NOMO-1 treated with dmso at 0.1 percent for 144 hours (cell line): ENCODE results near the gene GTPBP10.
"Not testable (repeated sequence)": the region's sequence is repeated elsewhere in the genome, so short reads cannot be mapped to it uniquely, and the experiment has no call there.

Experiments used
- DNase-seq: peaks from one replicate; lab custom pipeline; 2025; ENCODE audit not compliant: unreplicated experiment; lab: John Stamatoyannopoulos, UW

GTPBP10 gene

GRCh38 chr7:90346336-90347125 lies at the start of gene GTPBP10:
GTPBP10 (plus strand) TSS chr7:90346716; CDS start chr7:90346742, 26 bp downstream.
- DNase-seq: peak; percentile 100

- DNase-seq: peak; percentile 70
Measured at GRCh38 chr7:90298145-90299038, 48.1 kb upstream of the GTPBP10 start.

GRCh38 chr7:90303241-90303640 lies 43.3 kb upstream of the GTPBP10 start:
- no peak for DNase-seq

GRCh38 chr7:90309872-90310271 lies 36.6 kb upstream of the GTPBP10 start:
- no peak for DNase-seq

- DNase-seq: no peak
Measured at GRCh38 chr7:90311175-90311574, 35.3 kb upstream of the GTPBP10 start.

- DNase-seq: no peak
Measured at GRCh38 chr7:90312745-90313144, 33.8 kb upstream of the GTPBP10 start.

- no peak for DNase-seq
Measured at GRCh38 chr7:90313907-90314306, 32.6 kb upstream of the GTPBP10 start.

- no peak for DNase-seq
Measured at GRCh38 chr7:90320014-90320413, 26.5 kb upstream of the GTPBP10 start.

- no peak for DNase-seq
Measured at GRCh38 chr7:90320418-90320800, 26.1 kb upstream of the GTPBP10 start.

GRCh38 chr7:90320801-90321494 lies 25.6 kb upstream of the GTPBP10 start, which contains the start of gene FAM237B:
FAM237B (minus strand) TSS chr7:90321304; CDS start chr7:90319748, 1,556 bp downstream.
- DNase-seq: no peak

GRCh38 chr7:90322837-90323236 lies 23.7 kb upstream of the GTPBP10 start:
- DNase-seq: no peak

- DNase-seq: no peak
Measured at GRCh38 chr7:90326500-90326899, 20.0 kb upstream of the GTPBP10 start.

- DNase-seq: no peak
Measured at GRCh38 chr7:90334193-90334843, 12.2 kb upstream of the GTPBP10 start.

- not testable (repeated sequence) for DNase-seq
Measured at GRCh38 chr7:90334926-90335325, 11.6 kb upstream of the GTPBP10 start.

GRCh38 chr7:90337106-90337505 lies 9.4 kb upstream of the GTPBP10 start:
- no peak for DNase-seq

- no peak for DNase-seq
Measured at GRCh38 chr7:90345016-90345415, 1.5 kb upstream of the GTPBP10 start.

GRCh38 chr7:90345595-90346335 lies 751 bp upstream of the GTPBP10 start:
- peak; percentile 37 for DNase-seq

- DNase-seq: peak; percentile 76
Measured at GRCh38 chr7:90347759-90348158, 1.2 kb downstream of the GTPBP10 start.

GRCh38 chr7:90349305-90349704 lies 2.8 kb downstream of the GTPBP10 start:
- DNase-seq: no peak

- not testable (repeated sequence) for DNase-seq
Measured at GRCh38 chr7:90350032-90350431, 3.5 kb downstream of the GTPBP10 start.
